Esophagus squamous epithelium (tissue), 5 donors: ENCODE measurements around the gene PARVA. TPM values are rescaled to one million over a fixed set of nuclear protein-coding genes. Genes with fewer than 3 reads are reported as not detected.

ENCODE experiments used
- DNase-seq: peaks from one replicate; lab custom pipeline; 2025; lab: John Stamatoyannopoulos, UW
- H3K27ac ChIP-seq, 4 donors: fragments of 200-600 bp; sonication (generic); one replicate each; pipeline ENCODE4 v1.5.1; 2016 to 2019; ENCODE audit warnings: mild to moderate bottlenecking in 1 of 4
- H3K27me3 ChIP-seq, 4 donors: fragments of 200-600 bp; sonication (generic); 1 replicate in 3 of 4; 2 replicates in 1 of 4; pipeline versions ENCODE4 v1.5.1 to v1.6.0; 2017 to 2021; ENCODE audit warnings: antibody characterized with exemption in 1 of 4
- H3K36me3 ChIP-seq, 3 donors: fragments of 200-600 bp; sonication (generic); one replicate each; pipeline ENCODE4 v1.5.1; 2016 to 2019
- H3K4me1 ChIP-seq, 3 donors: fragments of 200-600 bp; sonication (generic); one replicate each; pipeline ENCODE4 v1.5.1; 2017 to 2019
- H3K4me3 ChIP-seq, 4 donors: fragments of 200-600 bp; sonication (generic); 1 replicate in 3 of 4; 2 replicates in 1 of 4; pipeline ENCODE4 v1.5.1; 2016 to 2019; ENCODE audit warnings: mild to moderate bottlenecking in 2 of 4, moderate library complexity in 1 of 4
- H3K9me3 ChIP-seq, 3 donors: fragments of 200-600 bp; sonication (generic); one replicate each; pipeline ENCODE4 v1.5.1; 2016 to 2019
- CTCF ChIP-seq, 6 experiments: fragments of 450-650 bp in 4 of 6; fragments of 200-600 bp in 2 of 6; sonication (generic) in 2 of 6; IDR thresholded peaks; one replicate each; pipeline ENCODE4 v1.5.1; 2016 to 2019; ENCODE audit warnings: antibody characterized with exemption in 6 of 6, mild to moderate bottlenecking in 4 of 6, moderate library complexity in 4 of 6
- POLR2A ChIP-seq, 4 donors: fragments of 450-650 bp; IDR thresholded peaks; one replicate each; pipeline ENCODE4 v1.6.1; 2017; ENCODE audit warnings: antibody characterized with exemption in 4 of 4, mild to moderate bottlenecking in 4 of 4, moderate library complexity in 3 of 4
- WGBS, 2 donors: methylation state at CpG; one replicate each; pipeline ENCODE4 v1.1.5; 2018; 5-methylcytosine and 5-hydroxymethylcytosine counted together
- intact Hi-C: fragments of 100-400 bp; cut with DNase I; formaldehyde crosslinking; loops from one replicate; pipeline ENCODE4 v1.15.0; 2022
- total RNA-seq, 4 donors: library from RNA; depleted of rRNA; stranded (reverse); fragments of >200 nt; gene quantifications; one replicate each; pipeline ENCODE4 v1.1.0, GENCODE V29; 2016
- donor health status: DM: yes; HTN: yes; CAD: no.

Gene PARVA
- total RNA-seq, 4 donors from 2014 or later: 8.6 to 66.9 (median 16.2) TPM

- H3K36me3 ChIP-seq: no peaks in the 10 kb centered on the region
- H3K9me3 ChIP-seq: no peaks in the 10 kb centered on the region
- H3K4me1 ChIP-seq: peaks cover 0 to 12% (median 0%) of the 10 kb centered on the region in 3 donors
- H3K27me3 ChIP-seq: no peaks in the 10 kb centered on the region
- H3K4me3 ChIP-seq: no peak overlapping the region
- no peak for TF ChIP-seq CTCF (IDR thresholded peaks at IDR 0.05)
- no peak for TF ChIP-seq POLR2A (IDR thresholded peaks at IDR 0.05)
- intact Hi-C loops: no loop called here
- WGBS, 2 donors: 48 to 56% methylated on average over 3 of the region's 3 CpGs
- no peak for DNase-seq
- H3K27ac ChIP-seq: no peak overlapping the region
Observed at GRCh38 chr11:12581416-12581815, 204.0 kb downstream of the PARVA start.

GRCh38 chr11:12581923-12582322 lies 204.6 kb downstream of the PARVA start:
- intact Hi-C loops: no loop called here
- Histone ChIP-seq H3K4me3 (no peak overlapping the region), H3K4me1 (peaks cover 0 to 13% (median 0%) of the 10 kb centered on the region in 3 donors), H3K27me3 (no peaks in the 10 kb centered on the region), H3K36me3 (no peaks in the 10 kb centered on the region), H3K9me3 (no peaks in the 10 kb centered on the region), H3K27ac (no peak overlapping the region)
- 21 to 35% methylated on average over 1 of the region's 1 CpG for WGBS, 2 donors
- TF ChIP-seq POLR2A (IDR thresholded peaks at IDR 0.05) (no peak), CTCF (IDR thresholded peaks at IDR 0.05) (no peak)
- DNase-seq: no peak
